Sciatic nerve (tissue), 2 donors: ENCODE results near the gene TBC1D5. TPM values are rescaled to one million over a fixed set of nuclear protein-coding genes. Genes with fewer than 3 reads are reported as not detected.

Experiments
- ATAC-seq: fragments of 200-7000 bp; cut with Tn5 transposase; one replicate; pipeline ENCODE4 v1.9.1; 2020; ENCODE audit warnings: mild to moderate bottlenecking, moderate library complexity
- DNase-seq: peaks from one replicate; pipeline ENCODE4 v3.0.0-alpha.2; 2020; ENCODE audit warnings: low spot score
- intact Hi-C: fragments of 100-400 bp; cut with DNase I; formaldehyde crosslinking; loops from one replicate; pipeline ENCODE4 v1.14.2; 2022
- total RNA-seq: library from RNA; stranded (reverse); fragmentation: NEBNext Ultra II Directional; extraction: Animal tissue kit (Norgen Biotek cat#: 25700); gene quantifications from one replicate; pipeline ENCODE4 v1.2.1, GENCODE V29; 2021
- donor health status: DM: no; HTN: no; CAD: no.
- donor health status: DM: no; HTN: no; CAD: no.

Gene TBC1D5
- total RNA-seq, 1 donor from 2014 or later, result 82.6 TPM

- intact Hi-C loops, result no loop called here
- ATAC-seq (no peak), DNase-seq (no peak)
These were observed 485.2 kb downstream of the TBC1D5 start for GRCh38 chr3:17257269-17257668.

GRCh38 chr3:17243621-17244020 lies 498.8 kb downstream of the TBC1D5 start:
- ATAC-seq, result no peak
- no peak for DNase-seq
- intact Hi-C loops, result no loop called here

- intact Hi-C loops, result no loop called here
- no peak for DNase-seq
- ATAC-seq, result no peak
These were observed 503.0 kb downstream of the TBC1D5 start for GRCh38 chr3:17239417-17239816.

GRCh38 chr3:17238023-17238422 lies 504.4 kb downstream of the TBC1D5 start:
- intact Hi-C loops, result no loop called here
- DNase-seq (no peak), ATAC-seq (no peak)

GRCh38 chr3:17235310-17235709 lies 507.1 kb downstream of the TBC1D5 start:
- DNase-seq, result no peak
- intact Hi-C loops, result no loop called here
- no peak for ATAC-seq

- ATAC-seq (no peak), DNase-seq (no peak)
- intact Hi-C loops, result no loop called here
These were observed 508.0 kb downstream of the TBC1D5 start for GRCh38 chr3:17234382-17234781.

GRCh38 chr3:17233398-17233800 lies 509.0 kb downstream of the TBC1D5 start:
- DNase-seq (no peak), ATAC-seq (peak; percentile 76)
- intact Hi-C loops, result no loop called here

GRCh38 chr3:17232442-17232841 lies 510.0 kb downstream of the TBC1D5 start:
- ATAC-seq (no peak), DNase-seq (no peak)
- intact Hi-C loops, result no loop called here

GRCh38 chr3:17231537-17232261 lies 510.7 kb downstream of the TBC1D5 start:
- intact Hi-C loops, result no loop called here
- no peak for DNase-seq
- ATAC-seq, result no peak

- DNase-seq (no peak), ATAC-seq (no peak)
- intact Hi-C loops, result no loop called here
These were observed 515.0 kb downstream of the TBC1D5 start for GRCh38 chr3:17227472-17227871.

GRCh38 chr3:17221529-17221928 lies 520.9 kb downstream of the TBC1D5 start:
- no peak for ATAC-seq
- intact Hi-C loops, result no loop called here
- no peak for DNase-seq

- no peak for DNase-seq
- ATAC-seq, result no peak
- intact Hi-C loops, result no loop called here
These were observed 522.8 kb downstream of the TBC1D5 start for GRCh38 chr3:17219593-17219992.

GRCh38 chr3:17218587-17218986 lies 523.8 kb downstream of the TBC1D5 start:
- no peak for DNase-seq
- ATAC-seq, result no peak
- intact Hi-C loops, result no loop called here

- ATAC-seq (no peak), DNase-seq (no peak)
- intact Hi-C loops, result no loop called here
These were observed 524.8 kb downstream of the TBC1D5 start for GRCh38 chr3:17217588-17217987.

- DNase-seq (no peak), ATAC-seq (no peak)
- intact Hi-C loops, result no loop called here
These were observed 529.3 kb downstream of the TBC1D5 start for GRCh38 chr3:17213102-17213501.

- ATAC-seq (no peak), DNase-seq (no peak)
- intact Hi-C loops, result no loop called here
These were observed 534.5 kb downstream of the TBC1D5 start for GRCh38 chr3:17207979-17208378.

GRCh38 chr3:17207019-17207418 lies 535.4 kb downstream of the TBC1D5 start:
- intact Hi-C loops, result no loop called here
- no peak for ATAC-seq
- DNase-seq, result no peak

- intact Hi-C loops, result no loop called here
- ATAC-seq (no peak), DNase-seq (no peak)
These were observed 538.3 kb downstream of the TBC1D5 start for GRCh38 chr3:17204049-17204650.

- ATAC-seq (no peak), DNase-seq (no peak)
- intact Hi-C loops, result no loop called here
These were observed 540.9 kb downstream of the TBC1D5 start for GRCh38 chr3:17201538-17201937.

- ATAC-seq (peak; percentile 74), DNase-seq (no peak)
- intact Hi-C loops, result no loop called here
These were observed 546.4 kb downstream of the TBC1D5 start for GRCh38 chr3:17195856-17196604.
